ENCODE results near the gene RHCE. TPM values are rescaled to one million over a fixed set of nuclear protein-coding genes. Genes with fewer than 3 reads are reported as not detected.

The RHCE gene
- total and polyA plus RNA-seq, 9 of the 15 experiments (the other 6 are each of a cell fraction or from before 2014, with no cell fraction given), result 5.4 to 31.5 (median 12.6) TPM

DNA sequence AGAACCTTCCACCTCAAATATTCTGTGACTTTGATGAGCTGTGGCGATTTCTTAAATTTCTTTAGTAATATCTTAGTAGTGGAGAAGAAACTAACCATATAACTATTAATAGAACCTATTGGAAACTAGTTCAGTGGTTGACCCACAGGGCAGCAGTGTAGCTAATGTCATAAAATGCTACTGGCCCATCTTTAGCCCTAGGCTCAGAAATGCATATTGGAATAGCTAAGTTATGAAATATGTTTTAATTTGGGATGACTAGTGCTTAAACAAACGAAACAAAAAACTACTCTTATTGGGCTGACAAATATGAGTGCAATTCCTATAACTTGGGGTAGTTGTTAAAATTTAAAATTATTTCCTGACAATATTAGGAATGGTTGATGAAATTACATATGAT, 30.3 kb upstream of the RHCE start:
- BruUV-seq (replicated peaks), result no TSS peak
- Histone ChIP-seq H3K36me3 (ENCODE audit: control insufficient read depth, insufficient read depth, low read length) (peaks cover 63% of the 10 kb centered on the region), H3K9ac (ENCODE audit: insufficient read depth in 1 of 2, low read depth in 2 of 2, low read length in 2 of 2) (no peak overlapping the region), H3K4me3 (no peak overlapping the region), H3K4me2 (ENCODE audit: insufficient read depth, low read length) (no peak overlapping the region), H4K20me1 (replicated peaks; ENCODE audit: control insufficient read depth, insufficient read depth, low read length) (no peaks in the 10 kb centered on the region), H3K27me3 (ENCODE audit: control insufficient read depth in 2 of 2, insufficient read depth in 2 of 2, low read length in 2 of 2) (no peaks in the 10 kb centered on the region), H2AFZ (ENCODE audit: low read depth, low read length) (no peak overlapping the region), H3K27ac (ENCODE audit: extremely low read depth, low read depth, low read length) (no peak overlapping the region), H3K79me2 (ENCODE audit: control insufficient read depth, insufficient read depth, low read length) (peaks cover 24% of the 10 kb centered on the region), H3K4me1 (replicated peaks in 1 of 2; ENCODE audit: control insufficient read depth in 2 of 2, insufficient read depth in 2 of 2, low read length in 2 of 2) (peaks cover 0 to 6% of the 10 kb centered on the region in 2 experiments; a peak in 2 of 5 replicates), H3K9me3 (replicated peaks; ENCODE audit: control insufficient read depth, insufficient read depth, low read depth, low read length) (no peaks in the 10 kb centered on the region), H3K9me1 (ENCODE audit: control insufficient read depth, insufficient read depth, low read length) (no peaks in the 10 kb centered on the region)
- ChIA-PET CTCF (ENCODE audit: low intra/inter-chr PET ratio) (no interaction called here), POLR2A (interaction anchor here (0.7 to 2.9 kb wide), 11 partner anchors 8 to 35 kb away, joined by 3 to 20 read pairs (median 4); partner anchors contain the start of gene MACO1)
- WGBS (ENCODE audit: insufficient coverage, low coverage, missing lambda C conversion rate), result 83% methylated on average over 2 of the region's 2 CpGs
- intact Hi-C loops (cut with micrococcal nuclease) (no loop called here), in situ Hi-C loops (cut with MboI) (no loop called here)
- no peak for FAIRE-seq
- TF ChIP-seq, protein P1, sequence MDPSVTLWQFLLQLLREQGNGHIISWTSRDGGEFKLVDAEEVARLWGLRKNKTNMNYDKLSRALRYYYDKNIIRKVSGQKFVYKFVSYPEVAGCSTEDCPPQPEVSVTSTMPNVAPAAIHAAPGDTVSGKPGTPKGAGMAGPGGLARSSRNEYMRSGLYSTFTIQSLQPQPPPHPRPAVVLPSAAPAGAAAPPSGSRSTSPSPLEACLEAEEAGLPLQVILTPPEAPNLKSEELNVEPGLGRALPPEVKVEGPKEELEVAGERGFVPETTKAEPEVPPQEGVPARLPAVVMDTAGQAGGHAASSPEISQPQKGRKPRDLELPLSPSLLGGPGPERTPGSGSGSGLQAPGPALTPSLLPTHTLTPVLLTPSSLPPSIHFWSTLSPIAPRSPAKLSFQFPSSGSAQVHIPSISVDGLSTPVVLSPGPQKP (CRISPR knock-in tag; IDR thresholded peaks at IDR 0.05), result no peak
- TF ChIP-seq CBX3 (IDR thresholded peaks at IDR 0.05; ENCODE audit: borderline replicate concordance in 1 of 2, low read length in 2 of 2) (no peak), ZNF347 (CRISPR knock-in tag; IDR thresholded peaks at IDR 0.05; ENCODE audit: low read depth) (no peak), ZNF644 (tag; IDR thresholded peaks at IDR 0.05; ENCODE audit: low read depth) (no peak), SIX5 (IDR thresholded peaks at IDR 0.05; ENCODE audit: borderline replicate concordance in 1 of 2, insufficient read depth in 1 of 2, low read depth in 1 of 2, low read length in 2 of 2) (no peak), ZEB2 (IDR thresholded peaks at IDR 0.05) (no peak)
- TF ChIP-seq, protein P2, sequence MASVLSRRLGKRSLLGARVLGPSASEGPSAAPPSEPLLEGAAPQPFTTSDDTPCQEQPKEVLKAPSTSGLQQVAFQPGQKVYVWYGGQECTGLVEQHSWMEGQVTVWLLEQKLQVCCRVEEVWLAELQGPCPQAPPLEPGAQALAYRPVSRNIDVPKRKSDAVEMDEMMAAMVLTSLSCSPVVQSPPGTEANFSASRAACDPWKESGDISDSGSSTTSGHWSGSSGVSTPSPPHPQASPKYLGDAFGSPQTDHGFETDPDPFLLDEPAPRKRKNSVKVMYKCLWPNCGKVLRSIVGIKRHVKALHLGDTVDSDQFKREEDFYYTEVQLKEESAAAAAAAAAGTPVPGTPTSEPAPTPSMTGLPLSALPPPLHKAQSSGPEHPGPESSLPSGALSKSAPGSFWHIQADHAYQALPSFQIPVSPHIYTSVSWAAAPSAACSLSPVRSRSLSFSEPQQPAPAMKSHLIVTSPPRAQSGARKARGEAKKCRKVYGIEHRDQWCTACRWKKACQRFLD (CRISPR knock-in tag; IDR thresholded peaks at IDR 0.05), result no peak
- no peak for ATAC-seq
- DNase-seq (ENCODE audit: extremely low read depth in 1 of 4, low spot score in 3 of 4), result no peak

All from K562 (cell line).